SHP77 (cell line): ENCODE results near the gene DHRS12.
A peak's percentile ranks its signal among the peaks of the same experiment; 100 is the strongest.
"Not testable (repeated sequence)": the region's sequence is repeated elsewhere in the genome, so short reads cannot be mapped to it uniquely, and the experiment has no call there.

Source experiments
- DNase-seq, 2 experiments: peaks; one replicate each; lab custom pipeline; 2025; lab: John Stamatoyannopoulos, UW

DHRS12 gene

GRCh38 chr13:51827254-51827653 lies 23.3 kb upstream of the DHRS12 start:
- no peak for DNase-seq

GRCh38 chr13:51826606-51827005 lies 22.6 kb upstream of the DHRS12 start:
- DNase-seq: no peak

DNA sequence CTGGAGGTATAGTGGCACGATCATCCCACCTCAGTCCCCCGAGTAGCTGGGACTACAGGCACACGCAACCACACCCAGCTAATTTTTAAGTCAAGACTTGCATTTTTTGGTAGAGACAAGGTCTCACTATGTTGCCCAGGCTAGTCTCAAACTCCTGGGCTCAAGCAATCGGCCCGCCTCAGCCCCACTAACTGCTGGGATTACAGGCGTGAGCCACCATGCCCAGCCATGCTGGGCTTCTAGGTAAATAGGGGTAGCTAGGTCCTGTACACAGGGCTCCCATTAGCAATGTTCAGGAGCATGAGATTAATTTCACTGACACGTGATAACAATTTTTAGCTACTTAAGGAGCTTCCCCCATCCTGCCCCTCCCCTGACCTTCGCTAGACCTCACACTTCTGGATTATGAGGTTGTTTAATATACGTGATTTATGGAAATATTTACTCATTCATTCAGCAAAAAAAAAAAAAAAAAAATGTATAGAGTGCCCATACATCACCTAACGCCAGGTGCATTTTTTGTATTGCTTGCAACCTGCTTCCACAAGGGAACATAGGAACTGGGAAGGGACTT lies 21.8 kb upstream of the DHRS12 start:
- no peak for DNase-seq

GRCh38 chr13:51825165-51825592 lies 21.2 kb upstream of the DHRS12 start:
- DNase-seq: no peak

DNA sequence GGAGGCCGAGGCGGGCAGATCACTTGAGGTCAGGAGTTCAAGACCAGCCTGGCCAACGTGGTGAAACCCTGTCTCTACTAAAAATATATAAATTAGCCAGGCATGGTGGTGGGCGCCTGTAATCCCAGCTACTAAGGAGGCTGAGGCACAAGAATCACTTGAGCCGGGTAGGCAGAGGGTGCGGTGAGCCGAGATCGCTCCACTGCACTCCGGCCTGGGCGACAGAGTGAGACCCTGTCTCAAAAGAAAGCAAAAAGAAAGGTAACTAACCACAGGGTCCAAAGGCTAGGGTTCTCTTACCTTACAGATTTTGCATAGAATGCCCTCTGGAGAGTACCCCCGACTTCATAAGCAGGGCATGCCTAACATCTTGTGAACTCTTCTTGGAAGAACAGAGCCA lies 20.7 kb upstream of the DHRS12 start:
- DNase-seq: not testable (repeated sequence)

DNA sequence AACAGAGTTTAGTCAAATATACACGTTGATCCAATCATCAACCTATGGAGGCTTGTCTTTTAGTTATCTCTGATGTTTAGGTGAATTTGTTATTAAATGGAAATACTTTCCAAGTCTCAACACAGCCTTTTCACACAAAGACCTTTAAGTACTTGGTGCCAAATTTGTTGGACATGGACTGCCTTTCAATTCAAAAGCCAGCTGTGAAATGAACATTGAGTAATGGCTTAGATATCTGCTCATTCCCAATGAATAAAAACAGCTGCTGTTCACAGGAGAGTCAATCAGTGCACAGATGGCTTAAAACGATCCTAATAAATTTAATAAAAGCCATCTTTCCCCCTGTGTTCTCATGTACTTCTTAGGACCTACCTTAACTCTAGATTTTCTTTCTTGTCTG lies 19.9 kb upstream of the DHRS12 start:
- DNase-seq: no peak

- DNase-seq: no peak
Observed at GRCh38 chr13:51823359-51823758, 19.4 kb upstream of the DHRS12 start.

GRCh38 chr13:51822106-51822815 lies 18.3 kb upstream of the DHRS12 start:
- DNase-seq: no peak

DNA sequence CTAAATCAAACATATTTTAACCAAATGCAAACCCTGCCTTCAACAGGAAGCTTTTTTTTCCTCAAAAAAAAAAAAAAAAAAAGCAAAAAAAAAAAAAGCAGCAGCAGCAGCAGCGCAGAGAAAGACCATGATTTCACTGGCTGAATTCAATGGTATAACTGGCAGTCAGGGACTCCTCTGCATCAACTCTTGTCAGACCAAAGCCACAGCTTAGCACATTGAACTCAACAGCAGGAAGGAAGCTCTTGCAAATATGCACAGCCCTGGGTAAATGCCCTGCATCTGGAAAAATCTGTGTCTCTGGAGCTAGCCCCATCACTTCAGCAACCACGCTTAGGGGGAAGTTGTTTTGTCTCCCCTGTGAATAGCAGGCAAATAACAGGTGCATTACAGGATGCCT lies 17.6 kb upstream of the DHRS12 start:
- DNase-seq: no peak

- no peak for DNase-seq
Observed at GRCh38 chr13:51820016-51820597, 16.1 kb upstream of the DHRS12 start.

- DNase-seq: no peak
Observed at GRCh38 chr13:51819544-51819943, 15.6 kb upstream of the DHRS12 start.

- DNase-seq: no peak
Observed at GRCh38 chr13:51818781-51819511, 15.0 kb upstream of the DHRS12 start.

DNA sequence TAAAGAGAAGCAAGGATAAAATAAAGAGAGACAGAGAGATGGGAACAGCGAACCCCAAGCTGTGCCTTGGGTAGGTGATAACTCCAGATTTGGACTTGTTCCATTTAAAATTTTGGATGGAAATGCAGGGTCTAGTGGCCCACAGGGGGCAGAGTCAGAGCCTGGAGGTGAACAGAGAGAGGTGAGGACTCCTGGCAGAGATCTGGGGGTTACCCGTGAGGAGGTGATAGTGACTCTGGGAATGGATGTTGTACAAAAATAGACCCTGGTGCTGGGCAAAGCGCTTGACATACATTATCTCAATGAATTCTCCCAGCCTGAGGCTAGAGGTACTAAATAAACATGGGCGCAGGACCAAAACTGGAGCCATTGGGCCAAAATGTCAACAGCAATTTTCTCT lies 14.3 kb upstream of the DHRS12 start:
- no peak for DNase-seq

GRCh38 chr13:51817717-51818116 lies 13.8 kb upstream of the DHRS12 start:
- DNase-seq: no peak

GRCh38 chr13:51816604-51817249 lies 12.8 kb upstream of the DHRS12 start:
- no peak for DNase-seq

DNA sequence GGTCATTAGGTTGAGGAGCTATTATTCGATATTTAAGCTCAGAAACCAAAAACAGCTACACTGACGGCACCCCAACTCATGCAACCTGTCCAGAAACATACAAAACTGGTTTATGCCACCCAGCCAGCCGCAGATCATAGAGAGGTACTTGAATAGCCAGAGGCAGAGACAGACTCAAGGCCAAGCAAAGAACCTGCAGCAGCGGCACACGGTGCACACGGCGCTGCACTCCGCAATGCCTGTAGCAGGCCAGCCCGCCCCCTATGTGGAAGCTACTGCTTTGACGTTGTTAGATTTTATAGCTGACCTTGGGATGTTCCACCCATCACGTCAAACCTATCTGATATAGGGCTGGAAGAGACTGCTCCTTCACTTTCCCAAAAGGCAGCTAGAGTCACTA lies 11.9 kb upstream of the DHRS12 start:
- DNase-seq: no peak

- peak; percentile 38 to 67 for DNase-seq
Observed at GRCh38 chr13:51814825-51815650, 11.1 kb upstream of the DHRS12 start.

DNA sequence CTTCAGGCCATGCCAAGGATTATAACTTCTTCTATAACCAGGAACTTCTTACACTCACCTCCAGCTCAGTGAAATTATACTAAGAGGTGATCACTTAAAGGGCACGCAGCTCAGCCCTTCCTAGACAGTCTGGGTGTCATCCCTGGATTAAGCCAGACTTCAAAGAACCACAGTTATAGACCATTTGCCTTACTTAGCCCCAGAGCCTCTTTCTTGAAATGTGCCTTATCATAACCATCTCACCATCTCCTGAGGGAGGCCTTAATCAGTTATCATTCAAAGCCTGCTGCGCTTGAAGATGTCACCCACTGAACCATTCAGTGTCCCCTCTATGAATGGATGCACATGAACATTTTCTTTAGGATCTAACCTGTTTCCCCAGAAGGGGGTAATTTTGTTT lies 10.1 kb upstream of the DHRS12 start:
- no peak for DNase-seq

DNA sequence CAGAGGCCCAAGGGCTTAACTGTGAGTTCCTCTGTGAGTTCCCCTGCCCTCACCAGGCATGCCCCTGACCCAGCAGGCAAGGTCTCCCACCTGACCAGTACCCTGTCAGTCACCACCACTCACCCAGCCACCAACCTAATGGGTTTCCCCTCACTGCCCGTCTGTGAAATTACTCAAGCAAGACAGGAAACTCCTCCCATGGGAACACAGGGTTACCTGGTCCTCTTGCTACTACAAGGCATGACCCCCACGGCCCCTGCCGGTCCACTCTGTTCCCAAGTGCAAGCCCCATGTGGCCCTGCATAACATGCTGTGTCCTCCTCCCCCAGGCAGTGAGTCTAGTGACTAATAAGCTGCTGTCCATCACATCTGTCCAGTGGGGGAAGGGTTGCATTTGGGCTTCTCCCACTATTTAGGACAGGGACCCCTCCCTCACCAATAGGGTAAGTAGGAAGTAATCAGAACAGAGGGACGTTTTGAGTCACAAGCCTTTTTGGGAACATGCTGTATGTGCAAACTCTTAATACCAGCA lies 8.0 kb upstream of the DHRS12 start:
- DNase-seq: no peak

DNA sequence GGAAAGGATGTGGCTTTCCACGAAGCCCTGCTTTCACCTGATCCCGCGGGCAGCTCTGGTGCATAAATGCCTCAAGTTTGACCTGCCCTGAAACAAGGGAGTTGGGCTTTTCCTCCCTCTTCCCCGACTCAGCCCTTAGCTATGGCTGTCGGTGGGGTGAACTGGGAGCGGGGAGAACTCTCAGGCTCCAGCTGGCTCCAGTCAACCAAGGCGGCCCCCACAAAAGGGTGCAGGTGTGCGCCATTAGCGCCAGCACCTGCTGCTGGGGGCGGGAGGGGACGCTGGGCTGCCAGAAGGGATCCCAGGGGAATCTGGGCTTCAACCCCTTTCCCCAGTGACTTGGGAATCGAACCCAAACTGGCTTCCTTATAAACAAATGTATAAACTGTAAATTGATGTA lies 7.1 kb upstream of the DHRS12 start:
- DNase-seq: no peak

DNA sequence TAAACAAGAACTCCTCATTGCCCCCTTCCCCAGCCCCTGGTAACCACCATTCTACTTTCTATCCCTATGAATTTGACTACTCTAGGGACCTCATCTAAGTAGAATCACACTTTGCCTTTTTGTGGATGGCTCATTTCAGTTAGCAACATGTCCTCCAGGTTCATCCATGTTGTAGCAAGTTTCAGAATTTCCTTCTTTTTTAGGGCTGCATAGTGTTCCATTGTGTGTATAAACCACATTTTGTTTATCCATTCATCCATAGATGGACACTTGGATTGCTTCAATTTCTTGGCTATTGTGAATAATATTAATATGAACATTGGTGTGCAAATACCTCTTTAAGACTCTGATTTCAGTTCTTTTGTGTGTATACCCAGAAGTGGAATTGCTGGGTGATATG lies 4.8 kb upstream of the DHRS12 start:
- DNase-seq: no peak
